ENCODE measurements around the gene IGF2BP2. TPM values are rescaled to one million over a fixed set of nuclear protein-coding genes. Genes with fewer than 3 reads are reported as not detected.

Gene IGF2BP2
- total RNA-seq, 1 donor from 2014 or later, result 19.4 TPM

- TF ChIP-seq, protein P1, sequence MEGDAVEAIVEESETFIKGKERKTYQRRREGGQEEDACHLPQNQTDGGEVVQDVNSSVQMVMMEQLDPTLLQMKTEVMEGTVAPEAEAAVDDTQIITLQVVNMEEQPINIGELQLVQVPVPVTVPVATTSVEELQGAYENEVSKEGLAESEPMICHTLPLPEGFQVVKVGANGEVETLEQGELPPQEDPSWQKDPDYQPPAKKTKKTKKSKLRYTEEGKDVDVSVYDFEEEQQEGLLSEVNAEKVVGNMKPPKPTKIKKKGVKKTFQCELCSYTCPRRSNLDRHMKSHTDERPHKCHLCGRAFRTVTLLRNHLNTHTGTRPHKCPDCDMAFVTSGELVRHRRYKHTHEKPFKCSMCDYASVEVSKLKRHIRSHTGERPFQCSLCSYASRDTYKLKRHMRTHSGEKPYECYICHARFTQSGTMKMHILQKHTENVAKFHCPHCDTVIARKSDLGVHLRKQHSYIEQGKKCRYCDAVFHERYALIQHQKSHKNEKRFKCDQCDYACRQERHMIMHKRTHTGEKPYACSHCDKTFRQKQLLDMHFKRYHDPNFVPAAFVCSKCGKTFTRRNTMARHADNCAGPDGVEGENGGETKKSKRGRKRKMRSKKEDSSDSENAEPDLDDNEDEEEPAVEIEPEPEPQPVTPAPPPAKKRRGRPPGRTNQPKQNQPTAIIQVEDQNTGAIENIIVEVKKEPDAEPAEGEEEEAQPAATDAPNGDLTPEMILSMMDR (IDR thresholded peaks at IDR 0.05), result no peak
- Histone ChIP-seq H3K4me1 (peaks cover 29% of the 10 kb centered on the region), H3K9me3 (no peaks in the 10 kb centered on the region), H3K36me3 (no peaks in the 10 kb centered on the region), H3K27ac (no peak overlapping the region), H3K4me3 (no peak overlapping the region), H3K27me3 (ENCODE audit: low read depth) (no peaks in the 10 kb centered on the region)
- no peak for DNase-seq
- intact Hi-C loops (cut with DNase I), result no loop called here
- no peak for ATAC-seq
Observed at GRCh38 chr3:185741586-185741985, 83.3 kb downstream of the IGF2BP2 start.

DNA sequence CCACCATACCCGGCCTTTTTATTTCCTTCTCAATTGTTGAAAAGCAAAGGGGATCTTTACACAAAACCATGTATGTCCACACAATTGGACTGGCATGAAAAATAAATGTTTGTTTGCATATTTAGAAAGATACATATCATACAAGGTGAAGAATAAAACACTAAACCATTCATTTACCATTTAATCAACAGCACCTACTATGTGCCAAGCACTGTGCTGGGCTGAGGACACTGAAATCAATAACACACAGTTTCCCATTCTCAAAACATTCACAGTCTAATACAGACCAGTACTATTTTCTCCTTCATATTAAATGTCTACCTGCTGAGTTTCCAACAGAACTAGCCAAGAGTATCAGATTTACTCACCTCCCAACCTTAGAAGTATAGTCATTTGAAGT is 84.7 kb downstream of the IGF2BP2 start:
- Histone ChIP-seq H3K36me3 (no peaks in the 10 kb centered on the region), H3K4me1 (peaks cover 17% of the 10 kb centered on the region), H3K4me3 (no peak overlapping the region), H3K9me3 (no peaks in the 10 kb centered on the region), H3K27me3 (ENCODE audit: low read depth) (no peaks in the 10 kb centered on the region), H3K27ac (no peak overlapping the region)
- no peak for DNase-seq
- intact Hi-C loops (cut with DNase I), result no loop called here
- no peak for ATAC-seq
- TF ChIP-seq, protein P1 (IDR thresholded peaks at IDR 0.05), result no peak

DNA sequence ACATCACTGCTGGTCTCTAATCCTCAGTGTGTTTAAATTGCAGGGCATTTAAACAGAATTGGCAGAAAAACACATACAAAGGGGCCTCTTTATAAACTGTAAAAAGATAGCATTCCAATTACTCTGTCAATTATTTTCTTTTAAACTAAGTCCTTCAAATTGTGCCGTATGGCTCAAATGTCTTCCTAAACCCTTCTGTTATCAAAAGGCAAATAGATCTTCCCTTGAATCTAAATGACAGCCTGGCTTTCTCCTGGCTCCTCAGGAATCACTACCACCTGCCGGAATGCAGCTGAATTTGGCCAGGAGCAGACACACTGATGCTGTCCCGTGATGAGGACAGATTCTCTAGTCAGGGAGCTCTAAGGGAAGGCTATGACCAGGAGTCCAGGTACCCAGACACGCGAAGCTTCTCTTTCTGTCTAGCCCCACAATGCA is 85.6 kb downstream of the IGF2BP2 start:
- TF ChIP-seq, protein P1 (IDR thresholded peaks at IDR 0.05), result no peak
- Histone ChIP-seq H3K36me3 (no peaks in the 10 kb centered on the region), H3K4me3 (no peak overlapping the region), H3K27ac (no peak overlapping the region), H3K9me3 (no peaks in the 10 kb centered on the region), H3K27me3 (ENCODE audit: low read depth) (no peaks in the 10 kb centered on the region), H3K4me1 (peaks cover 15% of the 10 kb centered on the region)
- no peak for ATAC-seq
- intact Hi-C loops (cut with DNase I), result no loop called here
- no peak for DNase-seq

DNA sequence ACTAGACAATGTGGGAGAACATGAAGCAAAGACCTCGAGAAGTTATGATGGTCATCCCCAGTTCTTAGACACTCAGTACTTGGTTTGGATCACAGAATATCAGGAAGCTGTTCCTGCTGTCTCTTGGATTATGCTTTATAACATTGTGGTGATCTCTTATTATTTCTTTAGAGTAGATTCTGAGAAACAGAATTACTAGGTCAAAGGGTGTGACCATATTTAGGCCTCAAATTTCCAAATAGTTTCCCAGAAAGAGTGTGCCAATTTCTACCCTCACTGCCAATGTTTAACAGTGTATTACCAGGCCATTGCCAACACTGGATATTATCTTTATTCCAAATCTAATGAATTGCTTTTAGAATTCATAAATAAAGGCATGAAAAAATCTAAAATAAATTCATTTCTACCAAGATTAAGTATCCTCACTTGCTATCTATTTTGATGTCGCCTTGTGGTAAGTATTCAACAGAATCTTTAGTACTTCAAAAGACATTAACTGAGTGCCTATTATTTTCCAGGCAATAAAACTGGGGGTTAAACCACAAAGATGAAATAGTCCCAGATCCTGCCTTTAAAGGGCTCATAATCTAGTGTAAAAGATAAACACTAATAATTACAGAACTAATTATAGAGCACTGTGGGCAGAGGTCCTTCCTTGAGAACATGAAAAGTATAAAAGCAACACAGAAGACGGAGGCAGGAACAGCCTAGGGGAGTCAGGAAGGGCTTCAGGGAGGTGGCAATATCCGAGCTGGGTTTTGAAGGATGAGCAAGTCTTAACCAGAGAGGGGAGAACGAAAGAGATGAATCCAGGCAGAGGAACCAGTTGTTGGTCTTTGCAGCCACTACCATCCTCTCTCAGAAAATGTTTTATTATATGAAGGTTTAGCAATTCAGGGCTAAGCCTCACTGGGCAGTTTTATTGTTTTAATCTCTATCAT is 86.8 kb downstream of the IGF2BP2 start:
- Histone ChIP-seq H3K36me3 (no peaks in the 10 kb centered on the region), H3K4me1 (peaks cover 15% of the 10 kb centered on the region), H3K4me3 (no peak overlapping the region), H3K27me3 (ENCODE audit: low read depth) (no peaks in the 10 kb centered on the region), H3K27ac (no peak overlapping the region), H3K9me3 (no peaks in the 10 kb centered on the region)
- intact Hi-C loops (cut with DNase I), result no loop called here
- TF ChIP-seq, protein P1 (IDR thresholded peaks at IDR 0.05), result no peak
- DNase-seq (no peak), ATAC-seq (no peak)

GRCh38 chr3:185737020-185737419 is 87.8 kb downstream of the IGF2BP2 start:
- Histone ChIP-seq H3K27me3 (ENCODE audit: low read depth) (no peaks in the 10 kb centered on the region), H3K27ac (no peak overlapping the region), H3K9me3 (no peaks in the 10 kb centered on the region), H3K4me1 (peaks cover 15% of the 10 kb centered on the region), H3K36me3 (no peaks in the 10 kb centered on the region), H3K4me3 (no peak overlapping the region)
- ATAC-seq (no peak), DNase-seq (no peak)
- intact Hi-C loops (cut with DNase I), result no loop called here
- TF ChIP-seq, protein P1 (IDR thresholded peaks at IDR 0.05), result no peak
